Neural cell (in vitro differentiated cells): ENCODE measurements around the gene SF3B3.

Experiments
- EZH2 ChIP-seq: fragments of 200-600, 300-800 bp; shearing (Covaris generic), sonication (generic); IDR thresholded peaks from 2 replicates; pipeline ENCODE4 v1.6.1; 2014; ENCODE audit warnings: antibody characterized with exemption, low read length, borderline replicate concordance, mild to moderate bottlenecking; ENCODE audit not compliant: insufficient read depth, poor library complexity, severe bottlenecking
- POLR2AphosphoS5 ChIP-seq: IDR thresholded peaks from 2 replicates; pipeline ENCODE4 v1.6.1; 2012
- RAD21 ChIP-seq: fragments of 450-650 bp; conservative IDR thresholded peaks from 2 replicates; pipeline ENCODE4 v1.6.1; 2014; ENCODE audit warnings: antibody characterized with exemption, mild to moderate bottlenecking, moderate library complexity
- TF ChIP-seq, protein P1 (sequence below): fragments of 450-650 bp; IDR thresholded peaks from 2 replicates; pipeline ENCODE4 v1.5.1; 2014; ENCODE audit warnings: antibody characterized with exemption, mild to moderate bottlenecking, moderate library complexity; ENCODE audit not compliant: poor library complexity, severe bottlenecking

DNA sequence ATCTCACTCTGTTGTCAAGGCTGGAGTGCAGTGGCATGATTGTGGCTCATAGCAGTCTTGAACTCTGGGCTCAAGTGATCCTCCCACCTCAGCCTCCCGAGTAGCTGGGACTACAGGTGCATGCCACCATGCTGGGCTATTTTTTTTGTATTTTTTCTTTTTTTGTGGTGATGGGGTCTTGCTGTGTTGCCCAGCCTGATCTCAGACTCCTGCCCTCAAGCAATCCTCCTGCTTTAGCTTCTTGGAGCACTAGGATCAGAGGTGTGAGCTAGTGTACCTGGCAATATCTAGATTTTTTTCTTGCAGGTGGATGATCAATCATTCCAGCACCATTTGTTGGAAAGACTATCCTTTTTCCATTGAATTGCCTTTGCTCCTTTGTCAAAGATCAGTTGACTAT lies 69.9 kb downstream of the SF3B3 start:
- TF ChIP-seq, protein P1, sequence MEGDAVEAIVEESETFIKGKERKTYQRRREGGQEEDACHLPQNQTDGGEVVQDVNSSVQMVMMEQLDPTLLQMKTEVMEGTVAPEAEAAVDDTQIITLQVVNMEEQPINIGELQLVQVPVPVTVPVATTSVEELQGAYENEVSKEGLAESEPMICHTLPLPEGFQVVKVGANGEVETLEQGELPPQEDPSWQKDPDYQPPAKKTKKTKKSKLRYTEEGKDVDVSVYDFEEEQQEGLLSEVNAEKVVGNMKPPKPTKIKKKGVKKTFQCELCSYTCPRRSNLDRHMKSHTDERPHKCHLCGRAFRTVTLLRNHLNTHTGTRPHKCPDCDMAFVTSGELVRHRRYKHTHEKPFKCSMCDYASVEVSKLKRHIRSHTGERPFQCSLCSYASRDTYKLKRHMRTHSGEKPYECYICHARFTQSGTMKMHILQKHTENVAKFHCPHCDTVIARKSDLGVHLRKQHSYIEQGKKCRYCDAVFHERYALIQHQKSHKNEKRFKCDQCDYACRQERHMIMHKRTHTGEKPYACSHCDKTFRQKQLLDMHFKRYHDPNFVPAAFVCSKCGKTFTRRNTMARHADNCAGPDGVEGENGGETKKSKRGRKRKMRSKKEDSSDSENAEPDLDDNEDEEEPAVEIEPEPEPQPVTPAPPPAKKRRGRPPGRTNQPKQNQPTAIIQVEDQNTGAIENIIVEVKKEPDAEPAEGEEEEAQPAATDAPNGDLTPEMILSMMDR: no peak
- TF ChIP-seq RAD21 (no peak), EZH2 (no peak), POLR2AphosphoS5 (no peak)
